Muscle of leg (tissue), 11 donors: ENCODE data around the gene LARP4B. TPM values are rescaled to one million over a fixed set of nuclear protein-coding genes. Genes with fewer than 3 reads are reported as not detected.

ENCODE experiments used
- DNase-seq: peaks from one replicate; pipeline ENCODE4 v3.0.0; 2013
- H3K27ac ChIP-seq: one replicate; pipeline ENCODE4 v1.5.1; 2013; ENCODE audit warnings: mild to moderate bottlenecking, low read length, control low read depth
- H3K27me3 ChIP-seq: one replicate; pipeline ENCODE4 v1.6.1; 2013; ENCODE audit warnings: low read length; ENCODE audit not compliant: control insufficient read depth, insufficient read depth
- H3K36me3 ChIP-seq: one replicate; pipeline ENCODE4 v1.6.1; 2013; ENCODE audit warnings: low read length; ENCODE audit not compliant: control insufficient read depth, insufficient read depth
- H3K4me1 ChIP-seq: one replicate; pipeline ENCODE4 v1.6.1; 2013; ENCODE audit warnings: low read length; ENCODE audit not compliant: control insufficient read depth, insufficient read depth
- H3K4me3 ChIP-seq: one replicate; pipeline ENCODE4 v1.5.1; 2013; ENCODE audit warnings: low read length, control low read depth
- H3K9me3 ChIP-seq: replicated peaks from 2 replicates; pipeline ENCODE4 v1.6.1; 2013; ENCODE audit warnings: low read depth, low read length; ENCODE audit not compliant: control insufficient read depth
- WGBS: methylation state at CpG from one replicate; pipeline ENCODE4 v1.1.5; 2013; ENCODE audit warnings: missing lambda C conversion rate; ENCODE audit not compliant: insufficient coverage; 5-methylcytosine and 5-hydroxymethylcytosine counted together
- polyA plus RNA-seq, 8 donors: library from polyadenylated mRNA; unstranded; fragments of 120-200 nt; gene quantifications; one replicate each; pipeline versions ENCODE4 v1.2.1 to v1.2.3, GENCODE V29; 2013; ENCODE audit warnings: inconsistent platforms in 1 of 8, low replicate concordance in 1 of 8; ENCODE audit not compliant: insufficient read length in 8 of 8, insufficient read depth in 1 of 8
- total RNA-seq: library from RNA; stranded (reverse); fragments of 120-200 nt; gene quantifications from one replicate; pipeline ENCODE4 v1.2.4, GENCODE V29; 2013

The LARP4B gene
- total and polyA plus RNA-seq, 9 donors, result 35.8 to 84.5 (median 54.8) TPM

GRCh38 chr10:909831-910230 lies 21.7 kb downstream of the LARP4B start:
- Histone ChIP-seq H3K27ac (no peak overlapping the region), H3K4me3 (no peak overlapping the region), H3K36me3 (peaks cover 17% of the 10 kb centered on the region), H3K27me3 (no peaks in the 10 kb centered on the region), H3K4me1 (no peaks in the 10 kb centered on the region), H3K9me3 (no peaks in the 10 kb centered on the region)
- no CpG with 5 or more reads among the region's 3 CpGs for WGBS
- no peak for DNase-seq

DNA sequence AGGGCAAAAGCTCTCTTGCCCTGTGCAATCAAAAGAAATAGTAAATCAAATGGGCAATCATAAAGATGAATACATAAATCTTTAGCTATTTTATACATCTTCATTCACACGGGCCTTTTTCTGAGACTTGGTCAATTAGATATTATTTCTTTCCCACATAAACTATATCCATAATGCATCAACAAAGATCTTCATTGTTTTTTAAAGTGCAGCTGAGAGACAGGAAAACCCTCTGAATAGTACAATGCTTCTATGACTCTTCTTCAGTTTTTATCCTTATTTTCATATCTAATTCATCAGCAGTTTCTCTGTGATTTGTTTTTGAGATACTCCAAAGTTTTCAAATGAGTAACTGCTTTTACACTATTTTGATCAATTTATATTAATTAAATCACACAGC lies 25.5 kb downstream of the LARP4B start:
- no peaks in the 10 kb centered on the region for H3K9me3 ChIP-seq
- no peaks in the 10 kb centered on the region for H3K27me3 ChIP-seq
- H3K4me1 ChIP-seq, result no peaks in the 10 kb centered on the region
- no peak overlapping the region for H3K4me3 ChIP-seq
- WGBS, result no CpG with 5 or more reads among the region's 1 CpG
- H3K27ac ChIP-seq, result no peak overlapping the region
- peaks cover 10% of the 10 kb centered on the region for H3K36me3 ChIP-seq
- DNase-seq, result no peak

GRCh38 chr10:905503-905902 lies 26.0 kb downstream of the LARP4B start:
- Histone ChIP-seq H3K4me1 (no peaks in the 10 kb centered on the region), H3K9me3 (no peaks in the 10 kb centered on the region), H3K27me3 (no peaks in the 10 kb centered on the region), H3K36me3 (peaks cover 10% of the 10 kb centered on the region), H3K27ac (no peak overlapping the region), H3K4me3 (no peak overlapping the region)
- WGBS, result no CpG with 5 or more reads among the region's 3 CpGs
- DNase-seq, result no peak

DNA sequence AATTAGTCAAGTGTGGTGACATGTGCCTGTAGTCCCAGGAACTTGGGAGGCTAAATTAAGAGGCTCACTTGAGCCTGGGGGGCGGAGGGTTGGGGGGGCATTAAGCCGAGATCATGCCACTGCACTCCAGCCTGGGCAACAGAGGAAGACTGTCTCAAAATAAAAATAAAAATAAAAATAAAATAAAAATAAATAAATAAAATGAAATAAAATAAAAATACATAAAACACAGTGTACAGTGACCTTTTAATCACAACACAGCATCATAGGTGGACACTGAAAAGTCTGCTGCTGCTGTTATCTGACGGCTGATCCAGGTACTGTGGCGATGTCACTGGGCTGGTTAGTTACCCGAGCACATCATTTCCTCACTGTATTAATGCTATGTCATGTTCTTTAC lies 27.1 kb downstream of the LARP4B start:
- Histone ChIP-seq H3K4me3 (no peak overlapping the region), H3K9me3 (no peaks in the 10 kb centered on the region), H3K4me1 (no peaks in the 10 kb centered on the region), H3K27me3 (no peaks in the 10 kb centered on the region), H3K27ac (no peak overlapping the region), H3K36me3 (peaks cover 10% of the 10 kb centered on the region)
- WGBS, result 100% methylated on average over 2 of the region's 5 CpGs
- no peak for DNase-seq

DNA sequence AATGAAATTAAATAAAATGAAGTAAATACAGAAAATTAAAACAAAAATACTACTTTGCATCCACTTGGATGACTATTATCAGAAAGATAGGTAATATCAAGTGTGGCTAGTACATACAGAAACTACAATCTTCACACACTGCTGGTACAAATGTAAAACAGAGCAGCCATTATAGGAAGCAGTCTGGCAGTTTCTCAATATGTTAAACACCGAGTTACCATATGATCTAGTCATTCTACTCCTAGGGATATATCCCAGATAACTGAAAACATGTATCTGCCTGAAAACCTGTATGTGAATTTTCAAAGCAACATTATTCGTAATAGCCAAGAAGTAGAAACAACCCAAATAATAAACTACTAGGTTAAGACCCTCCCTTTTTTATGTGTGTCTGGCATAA lies 33.4 kb downstream of the LARP4B start:
- no peak overlapping the region for H3K27ac ChIP-seq
- no peak overlapping the region for H3K4me3 ChIP-seq
- WGBS, result no CpG with 5 or more reads among the region's 2 CpGs
- no peaks in the 10 kb centered on the region for H3K27me3 ChIP-seq
- H3K9me3 ChIP-seq, result no peaks in the 10 kb centered on the region
- no peaks in the 10 kb centered on the region for H3K36me3 ChIP-seq
- DNase-seq, result no peak
- H3K4me1 ChIP-seq, result no peaks in the 10 kb centered on the region

GRCh38 chr10:896982-897381 lies 34.5 kb downstream of the LARP4B start:
- no peak for DNase-seq
- H3K4me1 ChIP-seq, result no peaks in the 10 kb centered on the region
- H3K27ac ChIP-seq, result no peak overlapping the region
- no peak overlapping the region for H3K4me3 ChIP-seq
- H3K36me3 ChIP-seq, result no peaks in the 10 kb centered on the region
- no peaks in the 10 kb centered on the region for H3K9me3 ChIP-seq
- WGBS, result no CpG with 5 or more reads among the region's 2 CpGs
- no peaks in the 10 kb centered on the region for H3K27me3 ChIP-seq

GRCh38 chr10:895324-895723 lies 36.2 kb downstream of the LARP4B start:
- no peak overlapping the region for H3K27ac ChIP-seq
- no peaks in the 10 kb centered on the region for H3K27me3 ChIP-seq
- H3K36me3 ChIP-seq, result no peaks in the 10 kb centered on the region
- H3K9me3 ChIP-seq, result no peaks in the 10 kb centered on the region
- H3K4me1 ChIP-seq, result no peaks in the 10 kb centered on the region
- no peak for DNase-seq
- H3K4me3 ChIP-seq, result no peak overlapping the region
- WGBS, result no CpG with 5 or more reads among the region's 4 CpGs

DNA sequence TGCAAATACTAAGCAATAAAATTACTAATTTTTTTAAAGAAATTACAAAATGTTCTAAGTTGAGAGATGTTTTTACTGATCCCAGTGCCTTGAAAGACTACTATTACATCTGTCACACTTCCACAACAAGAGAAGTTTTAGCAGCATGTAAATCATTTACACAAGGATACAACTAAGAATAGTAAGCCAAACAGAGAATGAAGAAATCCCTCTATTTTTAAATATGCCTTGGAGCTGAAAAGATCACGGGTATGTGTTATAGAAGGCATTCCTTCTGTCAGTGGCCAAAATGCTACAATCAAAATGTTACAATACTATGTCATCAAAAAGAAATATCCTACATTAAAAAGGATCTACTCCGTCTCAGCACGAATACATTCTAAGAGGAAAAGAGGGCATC lies 52.6 kb downstream of the LARP4B start:
- H3K27me3 ChIP-seq, result no peaks in the 10 kb centered on the region
- 100% methylated on average over 1 of the region's 3 CpGs for WGBS
- peaks cover 50% of the 10 kb centered on the region for H3K36me3 ChIP-seq

GRCh38 chr10:878333-878759 lies 53.2 kb downstream of the LARP4B start:
- Histone ChIP-seq H3K36me3 (peaks cover 50% of the 10 kb centered on the region), H3K27me3 (no peaks in the 10 kb centered on the region), H3K4me3 (no peak overlapping the region), H3K4me1 (peaks cover 4% of the 10 kb centered on the region), H3K27ac (no peak overlapping the region), H3K9me3 (no peaks in the 10 kb centered on the region)
- WGBS, result 71% methylated on average over 2 of the region's 9 CpGs
- DNase-seq, result no peak

More for the DNA sequence above, 52.6 kb downstream of the LARP4B start:
- Histone ChIP-seq H3K4me1 (peaks cover 4% of the 10 kb centered on the region), H3K9me3 (no peaks in the 10 kb centered on the region), H3K27ac (no peak overlapping the region), H3K4me3 (no peak overlapping the region)
- no peak for DNase-seq

- no peak overlapping the region for H3K4me3 ChIP-seq
- no peaks in the 10 kb centered on the region for H3K27me3 ChIP-seq
- H3K36me3 ChIP-seq, result peaks cover 49% of the 10 kb centered on the region
- peaks cover 4% of the 10 kb centered on the region for H3K4me1 ChIP-seq
- WGBS, result 78% methylated on average over 2 of the region's 2 CpGs
- DNase-seq, result peak; percentile 13
- no peaks in the 10 kb centered on the region for H3K9me3 ChIP-seq
- H3K27ac ChIP-seq, result no peak overlapping the region
Observed at GRCh38 chr10:876438-876837, 55.1 kb downstream of the LARP4B start.

DNA sequence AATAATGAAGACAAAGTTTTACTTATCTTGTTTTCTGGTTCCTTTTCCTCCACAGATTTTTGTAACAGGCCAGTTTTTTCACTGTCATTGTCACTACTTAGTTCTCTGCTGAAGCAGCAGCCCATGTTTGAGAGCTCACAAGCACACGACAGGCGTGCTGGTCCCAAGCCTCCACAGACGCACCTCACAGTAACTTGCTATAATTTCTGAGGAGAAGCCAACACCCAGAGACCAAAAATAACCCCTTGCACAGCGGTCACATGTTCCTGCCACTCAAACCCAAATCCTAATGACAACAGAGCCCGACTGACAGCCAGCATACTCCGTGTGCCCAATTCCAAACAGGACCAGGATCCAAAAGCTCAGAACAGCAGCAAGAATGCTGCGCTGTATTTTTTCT lies 58.5 kb downstream of the LARP4B start:
- Histone ChIP-seq H3K27ac (peak overlapping the region; percentile 60), H3K4me1 (peaks cover 8% of the 10 kb centered on the region), H3K9me3 (no peaks in the 10 kb centered on the region), H3K4me3 (peak overlapping the region; percentile 25), H3K27me3 (no peaks in the 10 kb centered on the region), H3K36me3 (peaks cover 40% of the 10 kb centered on the region)
- DNase-seq, result peak; percentile 55
- 71% methylated on average over 5 of the region's 7 CpGs for WGBS
